ENCODE results near the gene HYOU1.

DNA sequence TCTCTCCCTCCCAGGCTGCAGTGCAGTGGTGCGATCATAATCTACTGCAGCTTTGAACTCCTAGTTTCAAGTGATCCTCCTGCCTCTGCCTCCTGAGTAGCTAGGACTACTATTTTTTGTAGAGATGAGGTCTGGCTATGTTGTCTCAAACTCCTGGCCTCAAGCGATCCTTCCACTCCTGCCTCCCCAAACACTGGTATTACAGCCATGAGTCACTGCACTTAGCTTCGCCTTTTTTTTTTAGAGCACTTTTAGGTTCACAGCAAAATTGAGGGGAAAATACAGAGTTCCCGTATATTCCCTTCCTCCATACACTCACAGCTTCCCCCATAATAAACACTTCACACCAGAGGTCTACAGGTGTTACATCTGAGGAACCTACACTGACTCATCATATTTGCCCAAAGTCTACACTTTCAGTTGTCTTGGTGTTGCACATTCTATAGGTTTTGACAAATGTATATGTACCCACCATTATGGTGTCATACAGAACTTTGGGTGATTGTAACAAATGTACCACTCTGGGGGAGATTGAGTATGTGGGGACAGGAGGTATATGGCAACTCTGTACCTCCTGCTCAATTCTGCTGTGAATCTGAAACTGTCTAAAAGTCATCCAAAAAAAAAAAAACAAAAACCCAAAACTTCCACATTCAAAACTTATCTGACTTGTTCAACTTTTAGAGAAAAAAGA, 15.0 kb downstream of the HYOU1 start:
- TF ChIP-seq, protein P1, sequence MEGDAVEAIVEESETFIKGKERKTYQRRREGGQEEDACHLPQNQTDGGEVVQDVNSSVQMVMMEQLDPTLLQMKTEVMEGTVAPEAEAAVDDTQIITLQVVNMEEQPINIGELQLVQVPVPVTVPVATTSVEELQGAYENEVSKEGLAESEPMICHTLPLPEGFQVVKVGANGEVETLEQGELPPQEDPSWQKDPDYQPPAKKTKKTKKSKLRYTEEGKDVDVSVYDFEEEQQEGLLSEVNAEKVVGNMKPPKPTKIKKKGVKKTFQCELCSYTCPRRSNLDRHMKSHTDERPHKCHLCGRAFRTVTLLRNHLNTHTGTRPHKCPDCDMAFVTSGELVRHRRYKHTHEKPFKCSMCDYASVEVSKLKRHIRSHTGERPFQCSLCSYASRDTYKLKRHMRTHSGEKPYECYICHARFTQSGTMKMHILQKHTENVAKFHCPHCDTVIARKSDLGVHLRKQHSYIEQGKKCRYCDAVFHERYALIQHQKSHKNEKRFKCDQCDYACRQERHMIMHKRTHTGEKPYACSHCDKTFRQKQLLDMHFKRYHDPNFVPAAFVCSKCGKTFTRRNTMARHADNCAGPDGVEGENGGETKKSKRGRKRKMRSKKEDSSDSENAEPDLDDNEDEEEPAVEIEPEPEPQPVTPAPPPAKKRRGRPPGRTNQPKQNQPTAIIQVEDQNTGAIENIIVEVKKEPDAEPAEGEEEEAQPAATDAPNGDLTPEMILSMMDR (IDR thresholded peaks at IDR 0.05; ENCODE audit: low read depth, low read length) = no peak
- TF ChIP-seq POLR2A (IDR thresholded peaks at IDR 0.05; ENCODE audit: extremely low read depth, insufficient read length) (no peak), MYC (IDR thresholded peaks at IDR 0.05; ENCODE audit: low read depth, low read length) (no peak)
- TF ChIP-seq, protein P2, sequence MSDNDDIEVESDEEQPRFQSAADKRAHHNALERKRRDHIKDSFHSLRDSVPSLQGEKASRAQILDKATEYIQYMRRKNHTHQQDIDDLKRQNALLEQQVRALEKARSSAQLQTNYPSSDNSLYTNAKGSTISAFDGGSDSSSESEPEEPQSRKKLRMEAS (IDR thresholded peaks at IDR 0.05; ENCODE audit: low read depth, low read length) = no peak
